HCT116 (cell line): Measurements from ENCODE around the gene ZNF618. TPM values are rescaled to one million over a fixed set of nuclear protein-coding genes. Genes with fewer than 3 reads are reported as not detected.

ENCODE experiments used
- ATAC-seq: fragments of 200-7000 bp; cut with Tn5 transposase; 2 replicates; pipeline ENCODE4 v1.9.1; 2020; ENCODE audit warnings: mild to moderate bottlenecking, moderate library complexity
- BruUV-seq: library from RNA; stranded (reverse); fragments of 400-500 nt; replicated peaks from 2 replicates; lab custom pipeline; 2021; lab: Mats Ljungman, UMichigan
- CTCF ChIA-PET: fragments of 300-600 bp; sonication (Branson Sonifier 250); formaldehyde crosslinking; loops from one replicate; lab custom pipeline; 2021; ENCODE audit warnings: antibody characterized with exemption; lab: Charles Lee
- POLR2A ChIA-PET: fragments of 300-600, 350-600 bp; sonication (Branson Sonifier 250); formaldehyde crosslinking; loops from one replicate; lab custom pipeline; 2021; ENCODE audit warnings: antibody characterized with exemption; lab: Charles Lee
- RAD21 ChIA-PET, 2 experiments: fragments of 300-600 bp; sonication (Branson Sonifier 250); formaldehyde crosslinking; loops; one replicate each; lab custom pipeline; 2023; ENCODE audit warnings: low total read pairs in 2 of 2; ENCODE audit not compliant: uncharacterized antibody in 2 of 2, unreplicated experiment in 2 of 2, low non-redundant PET in 1 of 2; lab: Charles Lee
- DNase-seq: peaks from one replicate; pipeline ENCODE4 v3.0.0-alpha.2; 2010; ENCODE audit warnings: low read depth, low spot score
- H2AFZ ChIP-seq: fragments of 200-600 bp; shearing (Covaris generic), sonication (generic); 2 replicates; pipeline ENCODE4 v1.6.1; 2017; ENCODE audit warnings: low read depth, mixed run types, mixed read lengths, antibody characterized with exemption, low read length; ENCODE audit not compliant: poor library complexity, severe bottlenecking
- H3K27ac ChIP-seq: 2 replicates; pipeline ENCODE4 v1.5.1; 2012; ENCODE audit warnings: low read depth, low read length
- H3K27me3 ChIP-seq: fragments of 200-600 bp; sonication (generic); 2 replicates; pipeline ENCODE4 v1.6.1; 2016; ENCODE audit warnings: mixed run types, low read length, mixed read lengths; ENCODE audit not compliant: insufficient read depth
- H3K36me3 ChIP-seq, 2 experiments: fragments of 200-500 bp in 1 of 2; fragments of 200-600 bp in 1 of 2; sonication (Bioruptor generic) in 1 of 2; sonication (generic) in 1 of 2; 2 replicates each; pipeline versions ENCODE4 v1.5.1 to v1.6.1; 2014 to 2016; ENCODE audit warnings: low read length in 2 of 2, inconsistent platforms in 1 of 2, mixed read lengths in 1 of 2, mixed run types in 1 of 2; ENCODE audit not compliant: insufficient read depth in 2 of 2, control insufficient read depth in 1 of 2
- H3K4me1 ChIP-seq, 2 experiments: fragments of 200-600 bp in 1 of 2; sonication (generic) in 1 of 2; 2 replicates each; pipeline versions ENCODE4 v1.5.1 to v1.6.1; 2012 to 2017; ENCODE audit warnings: low read length in 2 of 2, inconsistent platforms in 1 of 2, mild to moderate bottlenecking in 1 of 2, mixed read lengths in 1 of 2, mixed run types in 1 of 2, moderate library complexity in 1 of 2; ENCODE audit not compliant: insufficient read depth in 2 of 2, control insufficient read depth in 1 of 2
- H3K4me2 ChIP-seq: fragments of 200-600 bp; sonication (generic); 2 replicates; pipeline ENCODE4 v1.6.1; 2017; ENCODE audit warnings: mixed run types, low read length, mixed read lengths
- H3K4me3 ChIP-seq, 2 experiments: fragments of 200-600 bp in 1 of 2; sonication (generic) in 1 of 2; replicated peaks in 1 of 2; 2 replicates each; pipeline ENCODE4 v1.5.1; 2011 to 2016; ENCODE audit warnings: low read length in 2 of 2, control low read depth in 1 of 2, low read depth in 1 of 2, mild to moderate bottlenecking in 1 of 2, mixed read lengths in 1 of 2, mixed run types in 1 of 2
- H3K79me2 ChIP-seq: fragments of 200-600 bp; sonication (generic); 2 replicates; pipeline ENCODE4 v1.6.1; 2017; ENCODE audit warnings: mild to moderate bottlenecking, mixed run types, low read length, moderate library complexity, mixed read lengths; ENCODE audit not compliant: insufficient read depth
- H3K9ac ChIP-seq: fragments of 200-600 bp; sonication (generic); 2 replicates; pipeline ENCODE4 v1.6.1; 2016; ENCODE audit warnings: low read length, mixed read lengths
- H3K9me2 ChIP-seq: fragments of 200-600 bp; sonication (generic), shearing (Covaris generic); 2 replicates; pipeline ENCODE4 v1.6.1; 2017; ENCODE audit warnings: mixed run types, mild to moderate bottlenecking, moderate library complexity; ENCODE audit not compliant: insufficient read depth
- H3K9me3 ChIP-seq, 2 experiments: fragments of 200-500 bp in 1 of 2; fragments of 200-600 bp in 1 of 2; sonication (Bioruptor generic) in 1 of 2; sonication (generic) in 1 of 2; 2 replicates each; pipeline ENCODE4 v1.6.1; 2014 to 2017; ENCODE audit warnings: low read length in 2 of 2, mixed read lengths in 2 of 2, inconsistent platforms in 1 of 2, low read depth in 1 of 2, mild to moderate bottlenecking in 1 of 2, mixed run types in 1 of 2, moderate library complexity in 1 of 2; ENCODE audit not compliant: control insufficient read depth in 1 of 2, insufficient read depth in 1 of 2
- H4K20me1 ChIP-seq: fragments of 200-600 bp; sonication (generic), shearing (Covaris generic); 2 replicates; pipeline ENCODE4 v1.6.1; 2017; ENCODE audit warnings: mixed run types, mild to moderate bottlenecking, moderate library complexity; ENCODE audit not compliant: insufficient read depth
- EGR1 ChIP-seq: IDR thresholded peaks from 2 replicates; pipeline ENCODE4 v1.6.1; 2012; ENCODE audit warnings: low read depth
- ELF1 ChIP-seq: IDR thresholded peaks from 2 replicates; pipeline ENCODE4 v1.6.1; 2012; ENCODE audit warnings: low read depth, borderline replicate concordance
- EZH2 ChIP-seq: fragments of 200-600 bp; sonication (generic); IDR thresholded peaks from 2 replicates; pipeline ENCODE4 v1.6.1; 2017; ENCODE audit warnings: antibody characterized with exemption, mixed run types
- JUND ChIP-seq: IDR thresholded peaks from 2 replicates; pipeline ENCODE4 v1.6.1; 2012
- POLR2A ChIP-seq: IDR thresholded peaks from 2 replicates; pipeline ENCODE4 v1.7.0; 2011; ENCODE audit warnings: borderline replicate concordance; ENCODE audit not compliant: insufficient read depth, insufficient read length; ENCODE audit errors: extremely low read depth
- POLR2AphosphoS5 ChIP-seq: IDR thresholded peaks from 2 replicates; pipeline ENCODE4 v1.6.1; 2011; ENCODE audit warnings: mild to moderate bottlenecking, low read depth, low read length, moderate library complexity
- RAD21 ChIP-seq: IDR thresholded peaks from 2 replicates; pipeline ENCODE4 v1.6.1; 2012; ENCODE audit warnings: low read depth, mild to moderate bottlenecking
- SIN3A ChIP-seq: IDR thresholded peaks from 2 replicates; pipeline ENCODE4 v1.6.1; 2012; ENCODE audit warnings: low read depth
- SRF ChIP-seq: IDR thresholded peaks from 2 replicates; pipeline ENCODE4 v1.6.1; 2012; ENCODE audit warnings: low read depth
- TCF7L2 ChIP-seq: IDR thresholded peaks from 2 replicates; pipeline ENCODE4 v1.7.0; 2011; ENCODE audit warnings: borderline replicate concordance, inconsistent platforms; ENCODE audit not compliant: insufficient read depth, insufficient read length; ENCODE audit errors: extremely low read depth
- YY1 ChIP-seq: IDR thresholded peaks from 2 replicates; pipeline ENCODE4 v1.6.1; 2011; ENCODE audit warnings: low read length, low read depth, moderate library complexity, mild to moderate bottlenecking; ENCODE audit not compliant: insufficient replicate concordance; ENCODE audit errors: extremely low read depth
- ZFX ChIP-seq: fragments of 450-650 bp; IDR thresholded peaks from 2 replicates; pipeline ENCODE4 v1.6.1; 2017
- ZNF274 ChIP-seq: fragments of 200-500 bp; sonication (Bioruptor generic); IDR thresholded peaks from 2 replicates; pipeline ENCODE4 v1.6.1; 2014; ENCODE audit warnings: mild to moderate bottlenecking, low read depth, low read length, inconsistent platforms
- intact Hi-C: fragments of 100-400 bp; cut with micrococcal nuclease; formaldehyde crosslinking; loops from 2 replicates; pipeline ENCODE4 v1.10.0; 2022
- total RNA-seq: library from RNA; stranded (reverse); gene quantifications from one replicate; pipeline ENCODE4 v1.2.1, GENCODE V29; 2021; ENCODE audit not compliant: unreplicated experiment
- TF ChIP-seq, protein P1 (sequence below): IDR thresholded peaks from 2 replicates; pipeline ENCODE4 v1.6.1; 2012
- TF ChIP-seq, protein P2 (sequence below): IDR thresholded peaks from 2 replicates; pipeline ENCODE4 v1.6.1; 2012; ENCODE audit warnings: low read depth
- TF ChIP-seq, protein P3 (sequence below): IDR thresholded peaks from 2 replicates; pipeline ENCODE4 v1.6.1; 2012
- TF ChIP-seq, protein P4 (sequence below): IDR thresholded peaks from 2 replicates; pipeline ENCODE4 v1.6.1; 2011; ENCODE audit warnings: mild to moderate bottlenecking, low read length, moderate library complexity; ENCODE audit not compliant: insufficient replicate concordance; ENCODE audit errors: extremely low read depth

Gene ZNF618
- total RNA-seq, 1 experiment from 2014 or later: 13.5 TPM

DNA sequence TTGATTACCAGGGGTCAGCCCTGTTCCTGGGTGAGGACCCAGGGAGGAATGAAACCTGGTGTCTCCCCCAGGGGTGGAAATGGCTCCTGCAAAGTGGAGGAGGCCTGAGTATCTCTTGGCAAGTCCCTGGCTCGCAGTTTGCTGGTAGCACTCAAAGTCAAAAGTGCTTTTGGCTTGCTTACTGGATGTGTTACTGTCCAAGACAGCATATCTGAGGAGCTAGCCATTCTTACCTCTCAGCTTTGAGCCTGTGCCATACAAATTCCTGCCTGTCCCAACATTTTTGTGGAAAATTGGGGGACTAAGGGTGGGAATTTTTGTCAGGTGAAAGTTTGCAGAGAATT, 9.9 kb downstream of the ZNF618 start:
- Histone ChIP-seq H4K20me1 (no peaks in the 10 kb centered on the region), H3K9ac (no peak overlapping the region), H3K4me3 (no peak overlapping the region), H2AFZ (no peak overlapping the region), H3K27me3 (no peaks in the 10 kb centered on the region), H3K4me1 (peaks cover 12 to 15% of the 10 kb centered on the region in 2 experiments; a peak in 3 of 4 replicates), H3K79me2 (peaks cover 11% of the 10 kb centered on the region), H3K4me2 (no peak overlapping the region), H3K9me2 (no peaks in the 10 kb centered on the region), H3K36me3 (no peaks in the 10 kb centered on the region; a peak in 1 of 4 replicates), H3K27ac (no peak overlapping the region), H3K9me3 (no peaks in the 10 kb centered on the region; a peak in 1 of 4 replicates)
- intact Hi-C loops: no loop called here
- TF ChIP-seq YY1 (no peak), JUND (no peak), ELF1 (no peak), EGR1 (no peak), POLR2A (no peak), POLR2AphosphoS5 (no peak), ZFX (no peak), SIN3A (no peak), ZNF274 (no peak), RAD21 (no peak), TCF7L2 (no peak), SRF (no peak), EZH2 (no peak)
- TF ChIP-seq, protein P1, sequence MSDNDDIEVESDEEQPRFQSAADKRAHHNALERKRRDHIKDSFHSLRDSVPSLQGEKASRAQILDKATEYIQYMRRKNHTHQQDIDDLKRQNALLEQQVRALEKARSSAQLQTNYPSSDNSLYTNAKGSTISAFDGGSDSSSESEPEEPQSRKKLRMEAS: no peak
- TF ChIP-seq, protein P2, sequence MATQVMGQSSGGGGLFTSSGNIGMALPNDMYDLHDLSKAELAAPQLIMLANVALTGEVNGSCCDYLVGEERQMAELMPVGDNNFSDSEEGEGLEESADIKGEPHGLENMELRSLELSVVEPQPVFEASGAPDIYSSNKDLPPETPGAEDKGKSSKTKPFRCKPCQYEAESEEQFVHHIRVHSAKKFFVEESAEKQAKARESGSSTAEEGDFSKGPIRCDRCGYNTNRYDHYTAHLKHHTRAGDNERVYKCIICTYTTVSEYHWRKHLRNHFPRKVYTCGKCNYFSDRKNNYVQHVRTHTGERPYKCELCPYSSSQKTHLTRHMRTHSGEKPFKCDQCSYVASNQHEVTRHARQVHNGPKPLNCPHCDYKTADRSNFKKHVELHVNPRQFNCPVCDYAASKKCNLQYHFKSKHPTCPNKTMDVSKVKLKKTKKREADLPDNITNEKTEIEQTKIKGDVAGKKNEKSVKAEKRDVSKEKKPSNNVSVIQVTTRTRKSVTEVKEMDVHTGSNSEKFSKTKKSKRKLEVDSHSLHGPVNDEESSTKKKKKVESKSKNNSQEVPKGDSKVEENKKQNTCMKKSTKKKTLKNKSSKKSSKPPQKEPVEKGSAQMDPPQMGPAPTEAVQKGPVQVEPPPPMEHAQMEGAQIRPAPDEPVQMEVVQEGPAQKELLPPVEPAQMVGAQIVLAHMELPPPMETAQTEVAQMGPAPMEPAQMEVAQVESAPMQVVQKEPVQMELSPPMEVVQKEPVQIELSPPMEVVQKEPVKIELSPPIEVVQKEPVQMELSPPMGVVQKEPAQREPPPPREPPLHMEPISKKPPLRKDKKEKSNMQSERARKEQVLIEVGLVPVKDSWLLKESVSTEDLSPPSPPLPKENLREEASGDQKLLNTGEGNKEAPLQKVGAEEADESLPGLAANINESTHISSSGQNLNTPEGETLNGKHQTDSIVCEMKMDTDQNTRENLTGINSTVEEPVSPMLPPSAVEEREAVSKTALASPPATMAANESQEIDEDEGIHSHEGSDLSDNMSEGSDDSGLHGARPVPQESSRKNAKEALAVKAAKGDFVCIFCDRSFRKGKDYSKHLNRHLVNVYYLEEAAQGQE: no peak
- TF ChIP-seq, protein P3, sequence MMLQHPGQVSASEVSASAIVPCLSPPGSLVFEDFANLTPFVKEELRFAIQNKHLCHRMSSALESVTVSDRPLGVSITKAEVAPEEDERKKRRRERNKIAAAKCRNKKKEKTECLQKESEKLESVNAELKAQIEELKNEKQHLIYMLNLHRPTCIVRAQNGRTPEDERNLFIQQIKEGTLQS: no peak
- TF ChIP-seq, protein P4, sequence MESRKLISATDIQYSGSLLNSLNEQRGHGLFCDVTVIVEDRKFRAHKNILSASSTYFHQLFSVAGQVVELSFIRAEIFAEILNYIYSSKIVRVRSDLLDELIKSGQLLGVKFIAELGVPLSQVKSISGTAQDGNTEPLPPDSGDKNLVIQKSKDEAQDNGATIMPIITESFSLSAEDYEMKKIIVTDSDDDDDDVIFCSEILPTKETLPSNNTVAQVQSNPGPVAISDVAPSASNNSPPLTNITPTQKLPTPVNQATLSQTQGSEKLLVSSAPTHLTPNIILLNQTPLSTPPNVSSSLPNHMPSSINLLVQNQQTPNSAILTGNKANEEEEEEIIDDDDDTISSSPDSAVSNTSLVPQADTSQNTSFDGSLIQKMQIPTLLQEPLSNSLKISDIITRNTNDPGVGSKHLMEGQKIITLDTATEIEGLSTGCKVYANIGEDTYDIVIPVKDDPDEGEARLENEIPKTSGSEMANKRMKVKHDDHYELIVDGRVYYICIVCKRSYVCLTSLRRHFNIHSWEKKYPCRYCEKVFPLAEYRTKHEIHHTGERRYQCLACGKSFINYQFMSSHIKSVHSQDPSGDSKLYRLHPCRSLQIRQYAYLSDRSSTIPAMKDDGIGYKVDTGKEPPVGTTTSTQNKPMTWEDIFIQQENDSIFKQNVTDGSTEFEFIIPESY: no peak
- ChIA-PET POLR2A (no interaction called here), CTCF (no interaction called here), RAD21 (no interaction called here)
- DNase-seq: no peak
- ATAC-seq: no peak
- BruUV-seq: no TSS peak
